ENCODE measurements around the gene NKAIN1.

GRCh38 chr1:31140299-31140698 lies 99.4 kb downstream of the NKAIN1 start:
- TF ChIP-seq CTCF (IDR thresholded peaks at IDR 0.05) (no peak), POLR2A (IDR thresholded peaks at IDR 0.05) (no peak)
